GM19239 (cell line): Measurements from ENCODE around the gene ETNK1.

Experiments used
- DNase-seq: peaks from one replicate; pipeline ENCODE4 v3.0.0; 2011; ENCODE audit warnings: low spot score; ENCODE audit not compliant: insufficient read length
- FAIRE-seq: peaks from 2 replicates; lab custom pipeline; 2011; peaks lifted over from hg19 to GRCh38; lab: Jason Lieb, UNC

The ETNK1 gene

GRCh38 chr12:22729957-22730443, 105.0 kb downstream of the ETNK1 start:
- FAIRE-seq = no peak
- no peak for DNase-seq

- FAIRE-seq (no peak), DNase-seq (no peak)
Measured at GRCh38 chr12:22731236-22731635, 106.3 kb downstream of the ETNK1 start.

GRCh38 chr12:22733756-22734155, 108.8 kb downstream of the ETNK1 start:
- FAIRE-seq (no peak), DNase-seq (no peak)

GRCh38 chr12:22738945-22739344, 114.0 kb downstream of the ETNK1 start:
- no peak for DNase-seq
- no peak for FAIRE-seq
